Bone marrow (tissue), 2 donors: ENCODE data around the gene PHOX2A.

Source experiments
- DNase-seq, 2 donors: peaks; one replicate each; lab custom pipeline; 2025; lab: John Stamatoyannopoulos, UW

The PHOX2A gene

GRCh38 chr11:72233773-72234513 is 10.0 kb downstream of the PHOX2A start:
- DNase-seq, result no peak

- DNase-seq, result no peak
Observed at GRCh38 chr11:72233056-72233772, 10.8 kb downstream of the PHOX2A start.

DNA sequence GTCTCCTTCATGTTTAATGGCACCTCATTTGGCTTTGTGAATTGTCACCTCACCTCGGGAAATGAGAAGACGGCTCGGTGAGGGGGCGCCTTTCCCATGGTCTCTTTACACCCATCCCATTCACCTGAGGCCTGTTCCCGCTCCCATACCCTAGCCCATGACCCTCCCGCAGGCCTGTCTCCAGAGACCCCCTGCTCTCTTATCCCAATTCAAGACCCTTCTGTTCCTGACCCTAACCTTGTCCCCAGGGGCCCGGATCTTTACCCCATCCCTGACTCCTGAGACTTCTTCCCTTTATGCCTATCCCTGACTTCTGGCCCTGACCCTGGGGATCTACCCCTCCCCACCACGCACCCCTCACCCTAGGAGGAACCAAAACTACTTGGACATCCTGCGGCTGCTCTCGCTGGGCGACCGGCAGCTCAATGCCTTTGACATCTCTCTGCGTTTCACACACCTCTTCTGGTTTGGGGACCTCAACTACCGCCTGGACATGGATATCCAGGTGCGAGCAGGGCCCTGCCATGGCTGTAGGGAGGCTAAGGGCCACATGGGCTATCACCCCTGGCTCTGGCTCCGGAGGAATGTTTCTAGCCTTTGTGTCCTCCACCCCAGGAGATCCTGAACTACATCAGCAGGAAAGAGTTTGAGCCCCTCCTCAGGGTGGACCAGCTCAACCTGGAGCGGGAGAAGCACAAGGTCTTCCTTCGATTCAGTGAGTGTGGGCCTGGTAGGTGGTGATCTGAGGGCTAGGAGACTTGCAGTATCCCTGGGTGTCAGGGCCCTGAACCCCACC is 11.5 kb downstream of the PHOX2A start:
- no peak for DNase-seq

GRCh38 chr11:72231396-72232259 is 12.3 kb downstream of the PHOX2A start:
- no peak for DNase-seq

- DNase-seq, result no peak
Observed at GRCh38 chr11:72230764-72231365, 13.1 kb downstream of the PHOX2A start.

- no peak for DNase-seq
Observed at GRCh38 chr11:72229925-72230763, 13.8 kb downstream of the PHOX2A start.

DNA sequence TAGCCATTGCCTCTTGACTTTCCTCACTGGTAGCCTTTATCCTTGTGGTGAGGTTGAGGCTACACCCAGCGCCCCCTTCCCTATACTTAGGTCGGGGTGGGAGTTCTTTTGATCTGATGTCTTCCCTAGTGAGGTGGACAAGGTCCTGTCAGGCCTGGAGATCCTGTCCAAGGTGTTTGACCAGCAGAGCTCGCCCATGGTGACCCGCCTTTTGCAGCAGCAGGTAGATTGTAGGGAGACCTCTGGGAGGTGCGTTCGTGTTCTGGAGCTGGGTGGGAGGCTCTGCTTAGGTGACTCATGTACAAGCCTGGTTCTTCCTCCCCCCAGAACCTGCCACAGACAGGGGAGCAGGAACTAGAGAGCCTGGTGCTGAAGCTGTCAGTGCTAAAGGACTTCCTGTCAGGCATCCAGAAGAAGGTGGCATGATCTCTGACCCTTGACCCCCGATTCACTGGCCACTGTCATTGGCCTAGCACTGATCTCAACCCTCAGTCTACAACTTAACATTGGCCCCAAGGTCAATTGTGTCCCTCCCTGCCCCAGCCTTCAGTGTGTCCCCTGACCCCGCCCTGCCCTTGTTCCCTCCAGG is 14.5 kb downstream of the PHOX2A start:
- DNase-seq, result no peak

- no peak for DNase-seq
Observed at GRCh38 chr11:72228844-72229231, 15.1 kb downstream of the PHOX2A start.

DNA sequence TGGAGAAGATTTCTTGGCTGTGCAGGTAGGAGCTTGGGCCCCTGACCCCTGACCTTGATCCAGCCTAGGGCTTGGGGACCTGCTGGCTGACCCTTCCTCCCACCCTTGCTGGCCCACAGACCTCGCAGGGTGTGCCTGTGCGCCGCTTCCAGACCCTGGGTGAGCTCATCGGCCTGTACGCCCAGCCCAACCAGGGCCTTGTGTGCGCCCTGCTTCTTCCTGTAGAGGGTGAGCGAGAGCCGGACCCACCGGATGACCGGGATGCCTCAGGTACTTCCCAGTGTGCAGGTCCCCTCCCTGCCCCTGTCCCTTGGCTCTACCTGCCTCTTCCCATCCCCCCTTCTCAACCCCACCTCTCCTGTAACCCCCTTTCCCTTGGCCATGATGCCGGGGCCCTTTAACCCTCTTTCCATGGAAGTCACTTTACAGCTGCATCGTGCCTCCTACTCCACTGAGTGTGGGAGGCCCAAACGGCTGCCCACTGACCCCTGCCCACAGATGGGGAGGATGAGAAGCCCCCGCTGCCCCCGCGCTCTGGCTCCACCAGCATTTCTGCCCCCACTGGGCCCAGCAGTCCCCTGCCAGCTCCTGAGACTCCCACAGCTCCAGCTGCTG is 15.6 kb downstream of the PHOX2A start:
- no peak for DNase-seq

- DNase-seq, result no peak
Observed at GRCh38 chr11:72227316-72228228, 16.4 kb downstream of the PHOX2A start.

DNA sequence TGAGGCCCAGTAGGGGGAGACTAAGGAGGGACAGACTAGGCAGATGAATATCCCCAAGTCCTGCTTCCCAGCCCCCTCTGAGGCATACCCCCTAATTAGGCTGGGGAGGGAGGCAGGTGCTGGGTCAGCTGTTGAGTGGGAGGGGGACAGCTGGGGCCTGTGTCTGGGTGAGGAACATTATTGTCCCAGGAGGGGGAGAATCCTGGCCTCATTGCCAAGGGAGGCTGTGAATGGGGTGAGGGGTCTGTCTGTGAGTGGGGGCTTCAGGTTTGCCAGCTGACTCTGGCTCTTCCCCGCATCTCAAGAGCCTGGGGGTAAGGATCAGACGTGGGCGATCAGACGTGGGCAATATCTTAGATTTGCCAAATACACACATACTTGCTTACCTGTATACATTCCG is 17.3 kb downstream of the PHOX2A start:
- DNase-seq, result no peak

GRCh38 chr11:72225411-72225951 is 18.5 kb downstream of the PHOX2A start:
- no peak for DNase-seq

DNA sequence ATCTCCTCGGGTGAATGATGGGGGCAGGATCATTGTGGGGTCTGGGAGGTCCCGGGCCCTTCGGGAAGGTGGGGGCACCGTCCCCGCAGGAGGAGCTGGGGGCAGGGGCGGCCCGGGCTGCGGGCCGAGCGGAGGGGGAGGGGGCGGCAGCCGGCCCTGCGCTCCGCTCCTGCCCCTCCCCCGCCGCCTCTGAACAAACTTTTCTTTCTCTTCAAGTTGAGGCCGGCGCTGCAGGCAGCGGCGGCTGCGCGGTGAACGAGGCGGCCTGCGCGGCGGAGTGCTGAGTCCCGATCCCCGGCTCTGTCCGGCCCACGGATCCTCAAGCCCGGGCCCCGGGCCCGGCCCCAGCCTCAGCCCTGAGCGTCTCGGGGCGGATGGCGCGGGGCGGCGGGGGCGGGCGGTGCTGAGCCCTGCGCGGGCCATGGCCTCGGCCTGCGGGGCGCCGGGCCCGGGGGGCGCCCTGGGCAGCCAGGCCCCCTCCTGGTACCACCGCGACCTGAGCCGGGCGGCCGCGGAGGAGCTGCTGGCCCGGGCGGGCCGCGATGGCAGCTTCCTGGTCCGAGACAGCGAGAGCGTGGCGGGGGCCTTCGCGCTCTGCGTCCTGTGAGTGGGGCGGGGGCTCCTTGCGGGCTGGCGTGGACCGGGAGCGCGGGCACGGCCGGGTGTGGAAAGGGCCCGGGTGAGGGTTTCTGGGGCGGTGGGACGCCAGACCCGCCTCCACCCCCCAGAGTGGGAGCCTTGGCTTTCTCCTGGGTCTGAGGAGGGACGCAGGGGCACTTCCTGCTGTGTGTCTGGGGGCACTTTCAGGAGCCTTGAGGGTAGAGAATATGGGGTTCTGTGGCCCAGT is 19.2 kb downstream of the PHOX2A start, which contains the start of gene INPPL1:
Gene INPPL1, plus strand, starts transcription at position 204 of the 847 bp plus-strand sequence. Its CDS starts 218 bp downstream, at position 422.
- DNase-seq, result no peak

DNA sequence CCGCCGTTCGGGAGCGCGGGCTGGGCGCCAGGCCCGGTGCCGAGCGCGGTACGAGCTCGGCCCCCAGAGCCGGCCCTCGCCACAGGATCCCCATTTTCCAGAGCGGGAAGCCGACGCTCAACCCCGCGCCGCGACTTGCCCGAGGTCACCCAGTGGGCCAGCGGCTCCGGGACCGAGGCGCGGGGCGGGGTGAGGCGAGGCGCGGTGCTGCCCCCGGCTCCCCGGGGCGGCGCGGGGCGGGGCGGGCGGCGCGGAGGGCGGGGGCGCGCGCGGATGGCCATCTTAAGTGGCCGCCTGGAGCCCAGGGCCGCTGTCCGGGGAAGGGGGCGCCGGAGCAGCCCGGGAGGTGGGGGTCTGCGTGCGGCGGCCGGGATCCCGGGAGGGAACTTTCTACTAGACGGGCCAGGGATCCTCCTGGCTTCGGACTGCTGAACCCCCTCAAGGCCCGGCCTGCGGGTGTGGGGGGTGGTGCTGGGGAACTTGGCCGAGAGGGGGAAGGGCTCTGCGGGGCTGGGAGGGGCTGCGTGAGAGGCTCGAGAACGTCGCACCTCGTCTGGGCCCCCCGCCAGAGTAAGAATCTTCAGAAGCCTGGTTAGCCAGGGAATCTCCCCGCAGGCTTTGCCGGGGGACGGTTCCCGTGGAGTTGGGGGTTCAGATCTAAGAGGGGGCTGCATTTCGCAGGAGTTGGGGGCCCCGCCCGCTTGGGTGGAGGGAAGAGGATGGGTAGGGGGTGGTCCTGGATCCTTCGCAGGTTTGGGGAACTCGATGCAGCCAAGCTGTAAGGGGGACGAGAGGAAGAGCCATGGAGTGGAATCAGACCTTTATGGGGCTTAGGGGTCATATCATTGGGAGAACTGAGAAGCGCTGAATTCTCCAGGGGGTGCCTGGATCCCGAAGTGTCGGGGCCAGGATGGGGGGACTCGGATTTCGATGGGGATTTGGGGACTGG is 20.1 kb downstream of the PHOX2A start:
- peak in 1 of 2 donors; percentile 76 for DNase-seq

DNA sequence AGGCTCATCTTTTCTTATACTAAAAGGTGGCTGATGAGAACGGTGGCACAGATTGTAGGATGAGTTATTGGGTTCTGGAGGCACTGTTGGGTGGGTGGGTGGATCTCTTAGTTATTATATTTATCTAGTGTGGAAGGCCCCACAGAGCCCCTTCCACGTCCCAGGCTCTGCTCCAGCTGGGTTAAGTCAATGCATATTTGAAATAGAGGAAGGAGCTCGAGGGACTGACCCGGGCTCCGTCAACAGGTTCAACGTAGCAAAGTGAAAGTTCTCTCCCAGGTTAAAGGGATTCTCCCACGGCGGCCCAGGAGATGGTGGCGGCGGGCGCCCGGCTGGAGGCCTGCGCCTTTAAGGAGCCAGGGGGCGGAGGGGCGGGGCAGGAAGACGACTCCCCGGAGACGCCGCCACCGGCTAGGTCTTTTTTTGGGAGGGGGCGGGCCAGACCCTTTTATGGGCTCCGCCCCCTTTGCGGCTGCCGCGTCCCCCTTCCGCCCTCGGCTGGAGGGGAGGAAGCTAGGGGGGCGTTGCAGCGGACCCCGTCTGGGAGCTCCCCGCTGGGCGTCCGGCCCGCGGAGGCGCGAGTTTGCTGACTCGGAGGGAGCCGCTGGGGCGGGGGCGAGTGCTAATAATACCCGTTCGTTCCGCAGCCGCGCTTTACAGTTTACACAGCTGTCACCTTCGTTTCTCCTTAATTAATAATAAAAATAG is 20.9 kb downstream of the PHOX2A start:
- DNase-seq, result peak; percentile 79 to 98
